HG02973 (cell line): ENCODE results near the gene PIRT.

Experiments used
- ATAC-seq: cut with Tn5 transposase; IDR thresholded peaks from one replicate; pipeline ENCODE4 v1.9.1; 2021; ENCODE audit warnings: moderate library complexity; ENCODE audit not compliant: unreplicated experiment

Gene PIRT

DNA sequence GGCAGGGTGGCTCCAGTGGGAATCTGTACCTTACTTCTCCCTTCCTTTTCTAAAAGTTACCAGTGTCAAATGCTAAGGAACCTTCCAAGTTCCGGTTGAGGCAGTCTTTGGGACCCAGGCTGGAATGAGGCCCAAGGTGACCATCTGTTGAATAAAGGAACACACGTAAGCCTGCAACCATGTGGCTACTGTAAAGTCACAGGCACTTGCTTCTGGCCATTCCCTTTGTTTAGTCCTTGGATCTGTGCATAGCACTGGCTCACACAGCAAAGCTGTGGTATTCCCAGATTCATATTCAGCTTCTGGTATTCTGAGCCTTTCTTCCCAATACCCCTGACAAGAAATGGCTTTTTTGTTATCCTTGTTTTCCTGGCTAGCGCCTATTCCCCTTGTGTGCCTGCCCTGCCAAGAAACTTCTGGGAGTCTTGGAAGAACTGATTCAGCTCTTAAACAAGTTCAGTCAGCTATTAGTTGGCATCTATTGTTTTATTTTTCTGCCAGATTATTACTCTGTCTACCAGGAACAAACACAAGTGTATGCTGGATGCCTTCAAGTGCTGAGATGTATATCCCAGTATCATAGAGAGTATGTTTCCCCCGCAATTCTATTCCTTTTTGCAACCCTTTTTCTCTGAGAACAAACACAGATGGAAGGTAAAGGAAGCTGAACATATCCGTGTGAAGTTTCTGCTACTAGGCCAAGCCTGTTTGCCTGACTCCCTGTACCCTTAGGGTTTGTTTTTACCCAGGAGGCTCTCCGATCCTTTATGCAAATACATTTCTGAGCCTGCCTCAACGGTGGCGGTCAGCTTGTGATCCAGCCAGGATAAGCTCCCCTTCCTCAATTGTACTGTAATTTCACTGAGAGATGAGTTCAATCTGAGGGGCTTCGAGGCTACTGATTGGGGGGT, 47.1 kb downstream of the PIRT start:
- ATAC-seq = no peak

DNA sequence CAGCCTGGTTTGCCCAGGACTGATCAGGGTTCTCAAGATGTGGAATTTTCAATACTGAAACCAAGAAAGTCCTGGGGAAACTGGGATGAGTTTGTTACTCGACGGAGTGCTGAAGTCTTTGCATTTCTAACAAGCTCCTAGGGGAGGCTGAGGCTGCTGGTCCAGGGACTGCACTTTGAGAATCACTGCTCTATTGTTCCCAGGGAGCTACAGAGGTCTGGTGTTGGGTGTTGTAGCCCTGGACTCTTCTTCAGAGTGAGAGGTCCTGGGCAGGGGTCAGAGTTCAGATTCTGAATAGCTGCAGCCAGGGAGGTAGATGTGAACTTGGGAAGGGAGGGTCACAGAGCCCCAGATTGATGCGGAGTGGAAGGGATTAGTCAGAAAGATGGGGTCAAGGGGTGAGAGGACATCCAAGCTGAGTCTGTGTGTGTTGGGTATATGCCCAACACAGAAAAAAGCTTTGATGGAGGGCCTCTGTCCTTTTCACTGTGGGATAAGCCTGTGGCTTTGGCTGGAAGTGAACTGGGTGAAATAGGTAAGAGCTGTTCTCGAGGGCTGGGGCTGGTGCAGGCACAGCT, 48.1 kb downstream of the PIRT start:
- ATAC-seq = no peak

DNA sequence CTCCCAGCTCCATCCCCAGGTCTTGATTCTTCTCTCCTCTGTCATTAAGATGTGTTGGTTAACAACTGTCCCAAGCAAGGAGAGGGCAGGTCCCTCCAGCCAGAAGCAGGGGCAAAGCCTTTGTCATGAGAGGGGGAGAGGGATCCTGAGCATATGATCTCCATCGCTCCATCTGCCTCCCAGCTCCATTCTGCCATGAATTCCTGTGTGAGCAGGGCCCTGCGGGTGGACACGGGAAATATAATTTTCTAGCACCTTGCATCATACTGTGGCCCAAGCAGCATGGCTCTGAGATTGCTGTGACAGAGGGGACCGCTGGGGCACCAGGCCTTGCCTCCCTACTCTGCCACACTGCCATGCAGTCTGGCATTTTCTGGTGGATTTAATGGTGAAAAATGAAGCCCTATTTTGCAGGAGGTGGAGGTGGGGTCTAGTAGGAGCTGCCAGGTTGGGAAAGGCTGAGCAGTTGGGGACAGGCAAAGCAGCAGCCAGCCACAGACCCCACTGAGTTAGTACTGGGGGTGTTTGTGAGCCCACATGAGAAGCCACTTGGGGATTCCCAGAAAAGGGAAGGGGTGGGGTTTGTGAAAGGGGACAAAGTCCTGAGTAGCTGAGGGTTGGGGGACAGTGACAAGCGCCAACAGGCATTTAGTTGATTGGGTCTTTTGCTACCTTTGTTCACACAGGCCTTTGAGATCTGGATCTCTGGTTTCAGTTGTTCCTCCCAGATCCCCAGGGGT, 50.4 kb downstream of the PIRT start:
- ATAC-seq = no peak

DNA sequence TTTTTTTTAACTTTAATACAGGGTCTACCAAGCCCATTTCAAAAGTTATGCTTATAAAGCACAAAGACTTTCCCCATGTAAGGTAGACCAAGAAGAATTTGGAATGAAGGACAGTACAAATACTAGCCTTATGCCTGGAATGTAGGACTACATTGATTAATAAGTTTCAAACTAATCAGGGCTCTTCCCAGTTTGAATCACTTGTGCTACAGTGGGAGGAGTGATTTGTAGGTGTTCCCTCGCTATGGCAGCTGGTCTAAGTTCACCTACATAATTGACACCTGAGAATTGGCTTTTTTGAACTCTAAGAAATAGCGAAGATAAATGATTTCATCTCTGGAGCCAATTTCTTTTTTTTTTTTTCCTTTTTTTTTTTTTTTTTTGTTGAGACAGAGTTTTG, 52.6 kb downstream of the PIRT start:
- ATAC-seq = no peak

DNA sequence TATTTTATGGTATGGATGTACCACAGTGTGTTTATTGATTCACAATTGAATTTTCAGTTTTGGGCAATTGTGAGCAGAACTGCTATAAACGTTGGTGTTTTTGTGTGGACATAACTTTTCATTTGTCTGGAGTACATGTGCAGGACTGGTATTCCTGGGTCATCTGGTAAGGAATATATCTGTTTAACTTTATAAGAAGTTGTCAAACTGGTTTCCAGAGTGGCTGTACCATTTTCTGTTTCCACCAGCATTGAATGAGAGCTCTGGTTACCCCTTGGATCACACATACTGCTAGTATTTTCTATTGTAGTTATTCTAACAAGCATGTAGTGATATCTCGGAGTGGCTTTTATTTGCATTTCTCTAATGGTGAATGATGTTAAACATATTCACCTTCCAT, 58.3 kb downstream of the PIRT start:
- no peak for ATAC-seq

DNA sequence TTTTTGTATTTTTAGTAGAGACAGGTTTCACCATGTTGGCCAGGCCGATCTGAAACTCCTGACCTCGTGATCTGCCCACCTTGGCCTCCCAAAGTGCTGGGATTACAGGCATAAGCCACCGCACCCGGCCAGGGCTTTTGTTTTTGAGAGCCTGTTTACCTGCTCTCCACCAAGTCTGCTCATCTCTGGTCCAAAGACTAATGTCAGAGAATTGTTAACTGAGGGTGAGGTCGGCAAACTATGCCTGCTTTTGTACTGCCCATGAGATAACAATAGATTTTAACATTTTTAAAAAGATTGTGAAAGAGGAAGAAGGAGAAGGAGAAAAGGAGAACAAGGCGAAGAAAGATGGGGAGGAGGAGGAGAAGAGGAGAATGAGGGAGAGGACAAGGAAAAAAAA, 60.0 kb downstream of the PIRT start:
- no peak for ATAC-seq

DNA sequence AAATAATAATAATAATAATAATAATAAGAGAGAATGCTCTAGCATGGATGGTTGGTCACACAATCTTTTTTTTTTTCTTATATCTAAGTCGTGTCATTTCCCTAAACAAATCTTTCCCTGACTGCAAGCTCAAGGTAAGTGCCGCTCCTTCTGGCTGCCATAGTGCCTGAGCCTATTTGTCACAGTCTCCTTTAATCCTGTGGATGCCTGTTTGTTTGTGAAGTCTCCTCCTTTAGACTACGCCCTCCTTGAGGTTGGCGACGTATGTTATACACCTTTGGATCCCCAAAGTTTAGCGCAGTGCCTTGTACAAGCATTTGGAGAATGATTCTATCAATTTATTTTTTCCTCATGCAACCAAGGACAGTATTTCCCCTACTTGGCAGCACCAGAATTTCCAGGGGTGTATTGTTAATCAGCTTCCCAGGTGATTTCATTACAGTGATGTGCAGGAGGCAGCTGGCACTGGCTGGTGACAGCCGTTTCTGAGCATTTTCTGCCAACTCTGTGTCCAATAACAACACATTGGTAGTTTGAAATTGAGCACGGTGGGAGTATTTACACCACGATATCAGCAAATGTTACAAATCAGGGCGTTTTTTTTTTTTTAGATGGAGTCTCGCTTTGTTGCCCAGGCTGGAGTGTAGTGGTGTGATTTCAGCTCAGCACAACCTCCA, 60.6 kb downstream of the PIRT start:
- ATAC-seq = no peak

DNA sequence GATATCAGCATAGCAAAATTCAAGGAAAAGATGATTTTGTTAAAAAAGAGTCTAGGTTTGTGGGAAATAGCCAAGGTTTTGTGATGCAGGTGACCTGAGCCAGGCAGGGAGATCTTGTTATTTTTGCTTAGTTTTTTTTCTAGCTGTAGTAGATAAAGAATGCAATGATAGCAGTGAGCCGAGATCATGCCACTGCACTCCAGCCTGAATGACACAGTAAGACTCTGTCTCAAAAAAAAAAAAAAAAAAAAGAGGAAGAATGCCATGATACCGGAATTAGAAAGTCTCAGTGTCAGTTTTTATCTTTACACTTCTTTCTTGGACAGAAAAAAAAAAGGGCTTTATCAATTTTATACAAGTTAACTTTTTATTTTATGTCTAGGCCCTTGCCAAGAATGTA, 61.5 kb downstream of the PIRT start:
- ATAC-seq = no peak

DNA sequence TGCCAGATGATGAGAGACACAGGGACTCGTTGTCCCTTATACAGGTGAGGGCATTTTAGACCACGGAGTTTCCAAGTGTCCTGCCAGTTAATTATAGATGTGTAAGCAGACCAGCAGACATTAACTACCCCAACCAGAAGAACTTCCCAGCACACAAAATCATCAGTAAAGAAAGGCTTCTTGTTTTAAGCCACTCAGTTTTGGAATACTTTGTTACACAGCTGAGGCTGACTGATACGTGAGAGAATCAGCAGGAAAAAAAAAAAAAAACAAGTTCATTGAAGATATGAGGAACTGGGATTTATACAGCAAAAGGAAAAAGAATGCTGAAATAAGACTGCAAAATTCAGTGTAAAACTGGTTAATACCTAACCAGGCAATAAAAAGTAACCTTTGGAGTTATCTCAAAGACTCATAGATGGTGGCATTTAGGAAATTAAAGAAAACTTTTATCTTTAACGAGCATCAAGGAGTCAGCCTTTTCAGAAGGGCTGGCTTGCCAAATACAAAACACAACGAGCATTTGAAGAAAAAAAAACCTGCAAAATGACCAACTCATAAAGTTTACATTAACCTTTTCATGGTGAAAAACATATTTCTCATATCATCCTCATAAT, 62.0 kb downstream of the PIRT start:
- ATAC-seq = no peak

DNA sequence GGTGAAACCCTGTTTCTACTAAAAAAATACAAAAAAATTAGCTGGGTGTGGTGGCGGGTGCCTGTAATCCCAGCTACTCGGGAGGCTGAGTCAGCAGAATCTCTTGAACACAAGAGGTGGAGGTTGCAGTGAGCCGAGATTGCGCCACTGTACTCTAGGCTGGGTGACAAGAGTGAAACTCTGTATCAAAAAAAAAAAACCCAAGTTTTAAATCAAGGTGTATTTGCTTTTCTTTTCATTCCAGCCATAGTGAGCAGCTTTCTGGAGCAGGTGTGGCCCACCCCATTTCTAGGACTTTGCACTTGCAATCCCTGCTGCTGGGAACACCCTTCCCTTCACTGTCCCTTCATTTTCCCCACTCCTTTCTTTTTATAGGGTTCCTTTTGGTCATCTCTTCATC, 62.8 kb downstream of the PIRT start:
- no peak for ATAC-seq

DNA sequence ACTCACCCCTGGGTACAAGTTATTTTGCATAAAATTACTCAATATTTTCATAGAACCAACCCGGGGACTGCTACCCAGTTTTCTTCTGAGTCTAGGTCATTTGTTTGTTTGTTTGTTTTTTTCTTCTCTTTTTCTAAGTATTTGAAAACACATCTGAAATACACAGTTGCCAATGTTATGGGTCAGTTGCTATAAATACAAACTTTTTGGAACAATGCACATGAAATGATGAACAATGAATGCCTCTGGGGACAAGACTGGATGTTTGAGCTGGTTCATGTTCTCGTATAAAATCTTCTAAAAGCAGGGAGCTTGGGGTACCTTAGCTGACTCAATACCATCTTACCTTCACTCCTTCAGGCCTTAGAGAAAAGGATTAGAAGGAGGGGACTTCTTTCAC, 64.5 kb downstream of the PIRT start:
- no peak for ATAC-seq
